Activated CD8-positive, alpha-beta T cell treated with anti-CD3 and anti-CD28 coated beads for 36 hours (primary cell): ENCODE measurements around the gene BAZ2B. TPM values are rescaled to one million over a fixed set of nuclear protein-coding genes. Genes with fewer than 3 reads are reported as not detected.

Experiments
- ATAC-seq: fragments of 200-7000 bp; cut with Tn5 transposase; one replicate; pipeline ENCODE4 v1.10.0; 2021; ENCODE audit warnings: mild to moderate bottlenecking, moderate library complexity
- CTCF ChIA-PET: fragments of 350-600 bp; sonication (Branson Sonifier 250); formaldehyde crosslinking; loops from one replicate; lab custom pipeline; 2021; ENCODE audit warnings: antibody characterized with exemption; lab: Charles Lee
- POLR2A ChIA-PET: fragments of 350-600 bp; sonication (Branson Sonifier 250); formaldehyde crosslinking; loops from one replicate; lab custom pipeline; 2021; ENCODE audit warnings: antibody characterized with exemption; lab: Charles Lee
- DNase-seq: peaks from one replicate; pipeline ENCODE4 v3.0.0-alpha.2; 2020
- H3K27ac Mint-ChIP-seq: one replicate; pipeline ENCODE4 v1.8.0; 2021; ENCODE audit warnings: mild to moderate bottlenecking, mixed read lengths
- H3K27me3 Mint-ChIP-seq: one replicate; pipeline ENCODE4 v1.8.0; 2021; ENCODE audit warnings: mixed read lengths
- H3K36me3 Mint-ChIP-seq: one replicate; pipeline ENCODE4 v1.8.0; 2021; ENCODE audit warnings: low read depth, mixed read lengths
- H3K4me1 Mint-ChIP-seq: one replicate; pipeline ENCODE4 v1.8.0; 2021; ENCODE audit warnings: low read depth, mixed read lengths
- H3K4me3 Mint-ChIP-seq: one replicate; pipeline ENCODE4 v1.8.0; 2021; ENCODE audit warnings: mild to moderate bottlenecking, moderate library complexity, mixed read lengths
- H3K9me3 Mint-ChIP-seq: one replicate; pipeline ENCODE4 v1.8.0; 2021; ENCODE audit warnings: mixed read lengths
- intact Hi-C: fragments of 100-400 bp; cut with micrococcal nuclease; formaldehyde crosslinking; loops from one replicate; pipeline ENCODE4 v1.10.0; 2022
- total RNA-seq, 2 experiments: library from RNA; stranded (reverse); gene quantifications; one replicate each; pipeline ENCODE4 v1.2.3, GENCODE V29; 2021
- TF ChIP-seq, protein P1 (sequence below): fragments of 200-600 bp; IDR thresholded peaks from one replicate; pipeline ENCODE4 v1.8.0; 2022; ENCODE audit warnings: antibody characterized with exemption, mild to moderate bottlenecking

BAZ2B gene
- total RNA-seq, 2 experiments from 2014 or later: 7.7 to 8.2 TPM

- Mint-ChIP-seq H3K9me3 (no peaks in the 10 kb centered on the region), H3K27me3 (no peaks in the 10 kb centered on the region), H3K27ac (no peak overlapping the region), H3K4me3 (no peak overlapping the region), H3K36me3 (peaks cover 4% of the 10 kb centered on the region), H3K4me1 (no peaks in the 10 kb centered on the region)
- DNase-seq (no peak), ATAC-seq (no peak)
- CTCF ChIA-PET: no interaction called here
- intact Hi-C loops: no loop called here
- TF ChIP-seq, protein P1, sequence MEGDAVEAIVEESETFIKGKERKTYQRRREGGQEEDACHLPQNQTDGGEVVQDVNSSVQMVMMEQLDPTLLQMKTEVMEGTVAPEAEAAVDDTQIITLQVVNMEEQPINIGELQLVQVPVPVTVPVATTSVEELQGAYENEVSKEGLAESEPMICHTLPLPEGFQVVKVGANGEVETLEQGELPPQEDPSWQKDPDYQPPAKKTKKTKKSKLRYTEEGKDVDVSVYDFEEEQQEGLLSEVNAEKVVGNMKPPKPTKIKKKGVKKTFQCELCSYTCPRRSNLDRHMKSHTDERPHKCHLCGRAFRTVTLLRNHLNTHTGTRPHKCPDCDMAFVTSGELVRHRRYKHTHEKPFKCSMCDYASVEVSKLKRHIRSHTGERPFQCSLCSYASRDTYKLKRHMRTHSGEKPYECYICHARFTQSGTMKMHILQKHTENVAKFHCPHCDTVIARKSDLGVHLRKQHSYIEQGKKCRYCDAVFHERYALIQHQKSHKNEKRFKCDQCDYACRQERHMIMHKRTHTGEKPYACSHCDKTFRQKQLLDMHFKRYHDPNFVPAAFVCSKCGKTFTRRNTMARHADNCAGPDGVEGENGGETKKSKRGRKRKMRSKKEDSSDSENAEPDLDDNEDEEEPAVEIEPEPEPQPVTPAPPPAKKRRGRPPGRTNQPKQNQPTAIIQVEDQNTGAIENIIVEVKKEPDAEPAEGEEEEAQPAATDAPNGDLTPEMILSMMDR: no peak
- POLR2A ChIA-PET: no interaction called here
These were observed 260.2 kb downstream of the BAZ2B start for GRCh38 chr2:159356053-159356554.

- Mint-ChIP-seq H3K27ac (no peak overlapping the region), H3K4me1 (no peaks in the 10 kb centered on the region), H3K4me3 (no peak overlapping the region), H3K9me3 (no peaks in the 10 kb centered on the region), H3K27me3 (no peaks in the 10 kb centered on the region), H3K36me3 (peaks cover under 1% of the 10 kb centered on the region)
- ATAC-seq (no peak), DNase-seq (no peak)
- TF ChIP-seq, protein P1: no peak
- intact Hi-C loops: no loop called here
- ChIA-PET CTCF (no interaction called here), POLR2A (no interaction called here)
These were observed 264.4 kb downstream of the BAZ2B start for GRCh38 chr2:159351977-159352376.

- POLR2A ChIA-PET: no interaction called here
- DNase-seq (no peak), ATAC-seq (peak; percentile 24)
- H3K27ac Mint-ChIP-seq: no peak overlapping the region
- H3K27me3 Mint-ChIP-seq: no peaks in the 10 kb centered on the region
- no peak overlapping the region for H3K4me3 Mint-ChIP-seq
- intact Hi-C loops: no loop called here
- H3K9me3 Mint-ChIP-seq: no peaks in the 10 kb centered on the region
- H3K36me3 Mint-ChIP-seq: peaks cover 1% of the 10 kb centered on the region
- TF ChIP-seq, protein P1: no peak
- CTCF ChIA-PET: no interaction called here
- no peaks in the 10 kb centered on the region for H3K4me1 Mint-ChIP-seq
These were observed 266.6 kb downstream of the BAZ2B start for GRCh38 chr2:159349674-159350299.

DNA sequence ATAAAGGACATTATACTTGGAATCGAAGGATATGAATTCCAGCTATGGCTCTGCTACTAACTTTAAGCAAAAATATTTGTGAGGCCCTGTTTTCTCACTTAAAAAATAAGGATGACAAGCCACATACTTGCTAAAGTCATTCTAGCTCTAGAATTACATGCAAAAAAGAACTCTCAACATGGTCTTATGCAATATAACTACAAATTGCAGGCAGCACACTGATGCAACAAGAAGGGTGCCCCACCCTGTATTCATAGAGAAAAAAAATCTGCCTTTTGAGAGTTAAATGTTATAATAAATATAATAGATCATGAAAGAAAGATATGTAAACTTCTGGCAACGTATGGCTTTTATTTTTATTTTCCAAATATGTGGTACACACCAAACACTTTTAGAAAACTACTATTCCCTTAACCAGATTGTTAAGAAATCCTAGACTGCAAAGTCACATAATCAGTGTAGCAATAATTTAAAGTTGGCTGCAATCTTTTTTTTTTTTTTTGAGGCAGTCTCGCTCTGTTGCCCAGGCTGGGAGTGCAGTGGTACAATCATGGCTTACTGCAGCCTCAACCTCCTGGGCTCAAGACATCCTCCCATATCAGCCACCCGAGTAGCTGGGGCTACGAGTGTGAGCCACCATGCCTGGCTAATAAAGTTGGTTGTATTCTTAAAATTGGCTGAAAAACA, 289.6 kb downstream of the BAZ2B start:
- Mint-ChIP-seq H3K36me3 (peaks cover 6% of the 10 kb centered on the region), H3K4me1 (no peaks in the 10 kb centered on the region), H3K4me3 (no peak overlapping the region), H3K27ac (no peak overlapping the region), H3K9me3 (no peaks in the 10 kb centered on the region), H3K27me3 (no peaks in the 10 kb centered on the region)
- ChIA-PET POLR2A (no interaction called here), CTCF (no interaction called here)
- TF ChIP-seq, protein P1: no peak
- DNase-seq (no peak), ATAC-seq (no peak)
- intact Hi-C loops: no loop called here

- TF ChIP-seq, protein P1: no peak
- Mint-ChIP-seq H3K27me3 (no peaks in the 10 kb centered on the region), H3K36me3 (no peaks in the 10 kb centered on the region), H3K4me1 (no peaks in the 10 kb centered on the region), H3K27ac (no peak overlapping the region), H3K4me3 (no peak overlapping the region), H3K9me3 (no peaks in the 10 kb centered on the region)
- ChIA-PET POLR2A (no interaction called here), CTCF (no interaction called here)
- DNase-seq (no peak), ATAC-seq (no peak)
- intact Hi-C loops: no loop called here
These were observed 293.9 kb downstream of the BAZ2B start for GRCh38 chr2:159322419-159322818.
